Measurements from ENCODE around the gene PDGFD. TPM values are rescaled to one million over a fixed set of nuclear protein-coding genes. Genes with fewer than 3 reads are reported as not detected.

PDGFD gene
- total RNA-seq, 1 experiment from 2014 or later: 2.6 TPM

DNA sequence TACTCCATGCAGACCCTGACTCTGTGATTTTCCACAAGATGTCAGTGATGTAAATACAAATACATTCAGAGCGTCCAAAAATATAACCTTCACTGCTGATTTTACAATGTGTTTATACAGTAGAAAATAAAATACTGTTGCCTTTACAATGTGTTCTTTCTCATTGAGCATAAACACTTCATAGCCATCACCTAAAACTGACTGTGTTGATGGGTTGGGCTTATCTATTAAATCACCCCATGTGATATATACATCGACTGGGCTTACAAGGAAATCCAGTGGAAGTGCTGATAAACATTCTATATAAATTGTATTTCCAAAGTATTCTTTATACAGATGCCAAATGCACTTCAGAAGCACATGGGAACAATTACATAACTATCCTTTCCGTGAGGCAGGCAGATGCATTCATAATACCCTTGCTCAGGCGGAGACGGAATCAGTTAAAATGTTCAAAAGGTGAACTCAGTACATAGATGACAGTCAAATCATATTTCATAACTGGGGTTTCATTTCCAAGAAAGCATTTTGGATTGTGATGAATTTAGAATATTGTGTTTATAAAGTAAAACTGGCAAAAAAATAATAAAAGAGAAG lies 99.8 kb downstream of the PDGFD start:
- ChIA-PET CTCF (no interaction called here), POLR2A (no interaction called here)
- H3K4me3 Mint-ChIP-seq: no peak overlapping the region
- no peaks in the 10 kb centered on the region for H3K36me3 Mint-ChIP-seq
- no peak overlapping the region for H3K27ac Mint-ChIP-seq
- no peaks in the 10 kb centered on the region for H3K27me3 Mint-ChIP-seq (ENCODE audit: low read depth)
- no peak for DNase-seq (ENCODE audit: low spot score)
- no peak for ATAC-seq
- TF ChIP-seq, protein P1, sequence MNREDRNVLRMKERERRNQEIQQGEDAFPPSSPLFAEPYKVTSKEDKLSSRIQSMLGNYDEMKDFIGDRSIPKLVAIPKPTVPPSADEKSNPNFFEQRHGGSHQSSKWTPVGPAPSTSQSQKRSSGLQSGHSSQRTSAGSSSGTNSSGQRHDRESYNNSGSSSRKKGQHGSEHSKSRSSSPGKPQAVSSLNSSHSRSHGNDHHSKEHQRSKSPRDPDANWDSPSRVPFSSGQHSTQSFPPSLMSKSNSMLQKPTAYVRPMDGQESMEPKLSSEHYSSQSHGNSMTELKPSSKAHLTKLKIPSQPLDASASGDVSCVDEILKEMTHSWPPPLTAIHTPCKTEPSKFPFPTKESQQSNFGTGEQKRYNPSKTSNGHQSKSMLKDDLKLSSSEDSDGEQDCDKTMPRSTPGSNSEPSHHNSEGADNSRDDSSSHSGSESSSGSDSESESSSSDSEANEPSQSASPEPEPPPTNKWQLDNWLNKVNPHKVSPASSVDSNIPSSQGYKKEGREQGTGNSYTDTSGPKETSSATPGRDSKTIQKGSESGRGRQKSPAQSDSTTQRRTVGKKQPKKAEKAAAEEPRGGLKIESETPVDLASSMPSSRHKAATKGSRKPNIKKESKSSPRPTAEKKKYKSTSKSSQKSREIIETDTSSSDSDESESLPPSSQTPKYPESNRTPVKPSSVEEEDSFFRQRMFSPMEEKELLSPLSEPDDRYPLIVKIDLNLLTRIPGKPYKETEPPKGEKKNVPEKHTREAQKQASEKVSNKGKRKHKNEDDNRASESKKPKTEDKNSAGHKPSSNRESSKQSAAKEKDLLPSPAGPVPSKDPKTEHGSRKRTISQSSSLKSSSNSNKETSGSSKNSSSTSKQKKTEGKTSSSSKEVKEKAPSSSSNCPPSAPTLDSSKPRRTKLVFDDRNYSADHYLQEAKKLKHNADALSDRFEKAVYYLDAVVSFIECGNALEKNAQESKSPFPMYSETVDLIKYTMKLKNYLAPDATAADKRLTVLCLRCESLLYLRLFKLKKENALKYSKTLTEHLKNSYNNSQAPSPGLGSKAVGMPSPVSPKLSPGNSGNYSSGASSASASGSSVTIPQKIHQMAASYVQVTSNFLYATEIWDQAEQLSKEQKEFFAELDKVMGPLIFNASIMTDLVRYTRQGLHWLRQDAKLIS (CRISPR knock-in tag; IDR thresholded peaks at IDR 0.05; ENCODE audit: borderline replicate concordance): no peak
- no peak for TF ChIP-seq FOXJ3 (CRISPR knock-in tag; IDR thresholded peaks at IDR 0.05; ENCODE audit: borderline replicate concordance)
- TF ChIP-seq ZNF671 (CRISPR knock-in tag; IDR thresholded peaks at IDR 0.05): no peak
- TF ChIP-seq, protein P2, sequence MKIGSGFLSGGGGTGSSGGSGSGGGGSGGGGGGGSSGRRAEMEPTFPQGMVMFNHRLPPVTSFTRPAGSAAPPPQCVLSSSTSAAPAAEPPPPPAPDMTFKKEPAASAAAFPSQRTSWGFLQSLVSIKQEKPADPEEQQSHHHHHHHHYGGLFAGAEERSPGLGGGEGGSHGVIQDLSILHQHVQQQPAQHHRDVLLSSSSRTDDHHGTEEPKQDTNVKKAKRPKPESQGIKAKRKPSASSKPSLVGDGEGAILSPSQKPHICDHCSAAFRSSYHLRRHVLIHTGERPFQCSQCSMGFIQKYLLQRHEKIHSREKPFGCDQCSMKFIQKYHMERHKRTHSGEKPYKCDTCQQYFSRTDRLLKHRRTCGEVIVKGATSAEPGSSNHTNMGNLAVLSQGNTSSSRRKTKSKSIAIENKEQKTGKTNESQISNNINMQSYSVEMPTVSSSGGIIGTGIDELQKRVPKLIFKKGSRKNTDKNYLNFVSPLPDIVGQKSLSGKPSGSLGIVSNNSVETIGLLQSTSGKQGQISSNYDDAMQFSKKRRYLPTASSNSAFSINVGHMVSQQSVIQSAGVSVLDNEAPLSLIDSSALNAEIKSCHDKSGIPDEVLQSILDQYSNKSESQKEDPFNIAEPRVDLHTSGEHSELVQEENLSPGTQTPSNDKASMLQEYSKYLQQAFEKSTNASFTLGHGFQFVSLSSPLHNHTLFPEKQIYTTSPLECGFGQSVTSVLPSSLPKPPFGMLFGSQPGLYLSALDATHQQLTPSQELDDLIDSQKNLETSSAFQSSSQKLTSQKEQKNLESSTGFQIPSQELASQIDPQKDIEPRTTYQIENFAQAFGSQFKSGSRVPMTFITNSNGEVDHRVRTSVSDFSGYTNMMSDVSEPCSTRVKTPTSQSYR (CRISPR knock-in tag; IDR thresholded peaks at IDR 0.05): no peak
- TF ChIP-seq, protein P3, sequence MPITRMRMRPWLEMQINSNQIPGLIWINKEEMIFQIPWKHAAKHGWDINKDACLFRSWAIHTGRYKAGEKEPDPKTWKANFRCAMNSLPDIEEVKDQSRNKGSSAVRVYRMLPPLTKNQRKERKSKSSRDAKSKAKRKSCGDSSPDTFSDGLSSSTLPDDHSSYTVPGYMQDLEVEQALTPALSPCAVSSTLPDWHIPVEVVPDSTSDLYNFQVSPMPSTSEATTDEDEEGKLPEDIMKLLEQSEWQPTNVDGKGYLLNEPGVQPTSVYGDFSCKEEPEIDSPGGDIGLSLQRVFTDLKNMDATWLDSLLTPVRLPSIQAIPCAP (CRISPR knock-in tag; IDR thresholded peaks at IDR 0.05): no peak
- no peak for TF ChIP-seq ZNF416 (CRISPR knock-in tag; IDR thresholded peaks at IDR 0.05)
- no peak for TF ChIP-seq JUN (CRISPR knock-in tag; IDR thresholded peaks at IDR 0.05)
- TF ChIP-seq, protein P4, sequence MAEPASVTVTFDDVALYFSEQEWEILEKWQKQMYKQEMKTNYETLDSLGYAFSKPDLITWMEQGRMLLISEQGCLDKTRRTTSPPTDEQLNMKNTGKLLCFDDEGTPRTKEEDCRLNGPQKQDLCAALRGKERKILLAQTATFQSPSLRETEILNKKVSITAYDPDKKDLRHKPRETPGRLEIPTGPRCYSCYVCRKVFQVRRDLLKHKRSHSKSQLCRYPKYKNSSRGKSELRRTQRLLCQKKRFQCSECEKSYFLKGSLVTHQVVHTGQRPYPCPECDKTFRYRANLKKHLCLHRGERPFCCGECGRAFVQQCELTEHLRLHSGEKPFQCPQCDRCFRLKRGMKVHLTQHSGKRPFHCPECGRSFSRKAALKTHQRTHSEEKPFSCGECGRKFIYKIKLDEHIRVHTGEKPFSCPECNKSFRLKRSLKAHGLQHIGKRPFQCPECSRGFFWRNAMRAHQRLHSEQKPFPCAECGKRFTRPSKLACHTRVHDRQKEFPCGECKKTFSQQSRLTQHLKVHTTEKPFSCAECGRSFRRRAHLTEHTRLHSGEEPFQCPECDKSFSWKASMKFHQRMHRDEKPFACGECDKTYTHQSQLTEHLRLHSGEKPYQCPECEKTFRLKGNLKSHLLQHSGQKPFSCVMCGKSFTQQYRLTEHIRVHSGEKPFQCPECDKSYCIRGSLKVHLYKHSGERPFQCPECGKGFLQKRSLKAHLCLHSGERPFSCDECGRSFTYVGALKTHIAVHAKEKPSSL (CRISPR knock-in tag; conservative IDR thresholded peaks at IDR 0.05): no peak
- no peak for TF ChIP-seq ESRRA (CRISPR knock-in tag; IDR thresholded peaks at IDR 0.05; ENCODE audit: borderline replicate concordance)
- TF ChIP-seq, protein P5, sequence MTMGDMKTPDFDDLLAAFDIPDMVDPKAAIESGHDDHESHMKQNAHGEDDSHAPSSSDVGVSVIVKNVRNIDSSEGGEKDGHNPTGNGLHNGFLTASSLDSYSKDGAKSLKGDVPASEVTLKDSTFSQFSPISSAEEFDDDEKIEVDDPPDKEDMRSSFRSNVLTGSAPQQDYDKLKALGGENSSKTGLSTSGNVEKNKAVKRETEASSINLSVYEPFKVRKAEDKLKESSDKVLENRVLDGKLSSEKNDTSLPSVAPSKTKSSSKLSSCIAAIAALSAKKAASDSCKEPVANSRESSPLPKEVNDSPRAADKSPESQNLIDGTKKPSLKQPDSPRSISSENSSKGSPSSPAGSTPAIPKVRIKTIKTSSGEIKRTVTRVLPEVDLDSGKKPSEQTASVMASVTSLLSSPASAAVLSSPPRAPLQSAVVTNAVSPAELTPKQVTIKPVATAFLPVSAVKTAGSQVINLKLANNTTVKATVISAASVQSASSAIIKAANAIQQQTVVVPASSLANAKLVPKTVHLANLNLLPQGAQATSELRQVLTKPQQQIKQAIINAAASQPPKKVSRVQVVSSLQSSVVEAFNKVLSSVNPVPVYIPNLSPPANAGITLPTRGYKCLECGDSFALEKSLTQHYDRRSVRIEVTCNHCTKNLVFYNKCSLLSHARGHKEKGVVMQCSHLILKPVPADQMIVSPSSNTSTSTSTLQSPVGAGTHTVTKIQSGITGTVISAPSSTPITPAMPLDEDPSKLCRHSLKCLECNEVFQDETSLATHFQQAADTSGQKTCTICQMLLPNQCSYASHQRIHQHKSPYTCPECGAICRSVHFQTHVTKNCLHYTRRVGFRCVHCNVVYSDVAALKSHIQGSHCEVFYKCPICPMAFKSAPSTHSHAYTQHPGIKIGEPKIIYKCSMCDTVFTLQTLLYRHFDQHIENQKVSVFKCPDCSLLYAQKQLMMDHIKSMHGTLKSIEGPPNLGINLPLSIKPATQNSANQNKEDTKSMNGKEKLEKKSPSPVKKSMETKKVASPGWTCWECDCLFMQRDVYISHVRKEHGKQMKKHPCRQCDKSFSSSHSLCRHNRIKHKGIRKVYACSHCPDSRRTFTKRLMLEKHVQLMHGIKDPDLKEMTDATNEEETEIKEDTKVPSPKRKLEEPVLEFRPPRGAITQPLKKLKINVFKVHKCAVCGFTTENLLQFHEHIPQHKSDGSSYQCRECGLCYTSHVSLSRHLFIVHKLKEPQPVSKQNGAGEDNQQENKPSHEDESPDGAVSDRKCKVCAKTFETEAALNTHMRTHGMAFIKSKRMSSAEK (CRISPR knock-in tag; IDR thresholded peaks at IDR 0.05; ENCODE audit: borderline replicate concordance): no peak
- TF ChIP-seq ETV6 (CRISPR knock-in tag; IDR thresholded peaks at IDR 0.05): no peak
- no peak for TF ChIP-seq IRF2 (CRISPR knock-in tag; IDR thresholded peaks at IDR 0.05; ENCODE audit: borderline replicate concordance, low read depth)
- TF ChIP-seq NR1H2 (CRISPR knock-in tag; IDR thresholded peaks at IDR 0.05): no peak
- no peak for TF ChIP-seq ZNF317 (CRISPR knock-in tag; IDR thresholded peaks at IDR 0.05; ENCODE audit: borderline replicate concordance, low read depth)
- TF ChIP-seq, protein P6, sequence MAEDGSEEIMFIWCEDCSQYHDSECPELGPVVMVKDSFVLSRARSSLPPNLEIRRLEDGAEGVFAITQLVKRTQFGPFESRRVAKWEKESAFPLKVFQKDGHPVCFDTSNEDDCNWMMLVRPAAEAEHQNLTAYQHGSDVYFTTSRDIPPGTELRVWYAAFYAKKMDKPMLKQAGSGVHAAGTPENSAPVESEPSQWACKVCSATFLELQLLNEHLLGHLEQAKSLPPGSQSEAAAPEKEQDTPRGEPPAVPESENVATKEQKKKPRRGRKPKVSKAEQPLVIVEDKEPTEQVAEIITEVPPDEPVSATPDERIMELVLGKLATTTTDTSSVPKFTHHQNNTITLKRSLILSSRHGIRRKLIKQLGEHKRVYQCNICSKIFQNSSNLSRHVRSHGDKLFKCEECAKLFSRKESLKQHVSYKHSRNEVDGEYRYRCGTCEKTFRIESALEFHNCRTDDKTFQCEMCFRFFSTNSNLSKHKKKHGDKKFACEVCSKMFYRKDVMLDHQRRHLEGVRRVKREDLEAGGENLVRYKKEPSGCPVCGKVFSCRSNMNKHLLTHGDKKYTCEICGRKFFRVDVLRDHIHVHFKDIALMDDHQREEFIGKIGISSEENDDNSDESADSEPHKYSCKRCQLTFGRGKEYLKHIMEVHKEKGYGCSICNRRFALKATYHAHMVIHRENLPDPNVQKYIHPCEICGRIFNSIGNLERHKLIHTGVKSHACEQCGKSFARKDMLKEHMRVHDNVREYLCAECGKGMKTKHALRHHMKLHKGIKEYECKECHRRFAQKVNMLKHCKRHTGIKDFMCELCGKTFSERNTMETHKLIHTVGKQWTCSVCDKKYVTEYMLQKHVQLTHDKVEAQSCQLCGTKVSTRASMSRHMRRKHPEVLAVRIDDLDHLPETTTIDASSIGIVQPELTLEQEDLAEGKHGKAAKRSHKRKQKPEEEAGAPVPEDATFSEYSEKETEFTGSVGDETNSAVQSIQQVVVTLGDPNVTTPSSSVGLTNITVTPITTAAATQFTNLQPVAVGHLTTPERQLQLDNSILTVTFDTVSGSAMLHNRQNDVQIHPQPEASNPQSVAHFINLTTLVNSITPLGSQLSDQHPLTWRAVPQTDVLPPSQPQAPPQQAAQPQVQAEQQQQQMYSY (CRISPR knock-in tag; IDR thresholded peaks at IDR 0.05): no peak
- TF ChIP-seq ZNF121 (CRISPR knock-in tag; IDR thresholded peaks at IDR 0.05): no peak
- no peak for TF ChIP-seq SMAD3 (CRISPR knock-in tag; IDR thresholded peaks at IDR 0.05; ENCODE audit: borderline replicate concordance)
- no peak for TF ChIP-seq SMAD4 (CRISPR knock-in tag; IDR thresholded peaks at IDR 0.05)
- no peaks in the 10 kb centered on the region for H3K9me3 Mint-ChIP-seq
- H3K4me1 Mint-ChIP-seq: peaks cover 16% of the 10 kb centered on the region

All from WTC11 (cell line).